GM13977 (cell line): ENCODE data around the gene TNFRSF1A.
"Not testable (repeated sequence)": the region's sequence is repeated elsewhere in the genome, so short reads cannot be mapped to it uniquely, and the experiment has no call there.

ENCODE experiments used
- DNase-seq: peaks from one replicate; pipeline ENCODE4 v3.0.0; 2012; ENCODE audit warnings: low spot score
- CTCF ChIP-seq: IDR thresholded peaks from 2 replicates; pipeline ENCODE4 v1.5.1; 2012; ENCODE audit warnings: mild to moderate bottlenecking, control low read depth; ENCODE audit not compliant: insufficient read depth; ENCODE audit errors: extremely low read depth, missing control alignments
- in situ Hi-C: fragments of 300-500 bp; cut with MboI; formaldehyde crosslinking; loops from one replicate; pipeline ENCODE4 v1.12.0; 2022; ENCODE audit warnings: low sequenced_read_pairs, low pct_unique_long_range_greater_than_20kb, mixed read lengths, inconsistent platforms; ENCODE audit not compliant: unreplicated experiment

Gene TNFRSF1A

GRCh38 chr12:6342140-6342889 is 439 bp upstream of the TNFRSF1A start:
- TF ChIP-seq CTCF, result no peak
- in situ Hi-C loops, result no loop called here
- DNase-seq, result no peak

GRCh38 chr12:6340745-6341416 is 995 bp downstream of the TNFRSF1A start:
- in situ Hi-C loops, result no loop called here
- DNase-seq, result no peak
- no peak for TF ChIP-seq CTCF

GRCh38 chr12:6340032-6340638 is 1.7 kb downstream of the TNFRSF1A start:
- in situ Hi-C loops, result no loop called here
- no peak for DNase-seq
- TF ChIP-seq CTCF, result no peak

- in situ Hi-C loops, result loop anchor here (10.0 kb wide), 1 partner anchor 126 kb away; no protein-coding TSS in a partner anchor
- DNase-seq, result no peak
- no peak for TF ChIP-seq CTCF
Observed at GRCh38 chr12:6338955-6339354, 2.9 kb downstream of the TNFRSF1A start.

GRCh38 chr12:6338536-6338935 is 3.3 kb downstream of the TNFRSF1A start:
- DNase-seq, result not testable (repeated sequence)
- in situ Hi-C loops, result loop anchor here (10.0 kb wide), 1 partner anchor 126 kb away; no protein-coding TSS in a partner anchor

- in situ Hi-C loops, result loop anchor here (10.0 kb wide), 1 partner anchor 127 kb away; no protein-coding TSS in a partner anchor
- no peak for DNase-seq
- TF ChIP-seq CTCF, result no peak
Observed at GRCh38 chr12:6337958-6338433, 3.9 kb downstream of the TNFRSF1A start.
